ENCODE results near the gene TRIM14.

GRCh38 chr9:98085944-98086343 is 33.1 kb downstream of the TRIM14 start:
- TF ChIP-seq, protein P1, sequence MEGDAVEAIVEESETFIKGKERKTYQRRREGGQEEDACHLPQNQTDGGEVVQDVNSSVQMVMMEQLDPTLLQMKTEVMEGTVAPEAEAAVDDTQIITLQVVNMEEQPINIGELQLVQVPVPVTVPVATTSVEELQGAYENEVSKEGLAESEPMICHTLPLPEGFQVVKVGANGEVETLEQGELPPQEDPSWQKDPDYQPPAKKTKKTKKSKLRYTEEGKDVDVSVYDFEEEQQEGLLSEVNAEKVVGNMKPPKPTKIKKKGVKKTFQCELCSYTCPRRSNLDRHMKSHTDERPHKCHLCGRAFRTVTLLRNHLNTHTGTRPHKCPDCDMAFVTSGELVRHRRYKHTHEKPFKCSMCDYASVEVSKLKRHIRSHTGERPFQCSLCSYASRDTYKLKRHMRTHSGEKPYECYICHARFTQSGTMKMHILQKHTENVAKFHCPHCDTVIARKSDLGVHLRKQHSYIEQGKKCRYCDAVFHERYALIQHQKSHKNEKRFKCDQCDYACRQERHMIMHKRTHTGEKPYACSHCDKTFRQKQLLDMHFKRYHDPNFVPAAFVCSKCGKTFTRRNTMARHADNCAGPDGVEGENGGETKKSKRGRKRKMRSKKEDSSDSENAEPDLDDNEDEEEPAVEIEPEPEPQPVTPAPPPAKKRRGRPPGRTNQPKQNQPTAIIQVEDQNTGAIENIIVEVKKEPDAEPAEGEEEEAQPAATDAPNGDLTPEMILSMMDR (conservative IDR thresholded peaks at IDR 0.05) = no peak
- no peak for TF ChIP-seq EZH2 (IDR thresholded peaks at IDR 0.05; ENCODE audit: low read depth)
